ENCODE data around the gene SLBP. TPM values are rescaled to one million over a fixed set of nuclear protein-coding genes. Genes with fewer than 3 reads are reported as not detected.
"Not testable (repeated sequence)": the region's sequence is repeated elsewhere in the genome, so short reads cannot be mapped to it uniquely, and the experiment has no call there.

The SLBP gene
- total RNA-seq, 1 experiment from 2014 or later = 92.3 TPM

DNA sequence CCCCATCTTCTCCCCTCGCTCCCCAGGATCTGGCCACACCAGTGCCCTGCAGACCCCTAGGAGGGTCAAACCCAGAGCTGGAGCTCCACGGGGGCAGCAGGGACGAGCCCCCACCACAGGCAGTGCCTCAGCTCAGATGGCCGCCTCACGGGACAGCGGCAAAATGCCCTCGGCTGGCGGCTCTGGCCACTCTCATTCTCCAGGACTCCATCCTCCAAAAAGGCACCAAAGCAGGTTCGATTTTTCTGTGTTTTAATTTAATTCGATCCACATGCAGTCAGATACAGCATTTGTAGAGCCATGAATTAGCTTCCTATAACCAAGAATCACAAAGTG is 36.3 kb downstream of the SLBP start:
- H3K27ac ChIP-seq = no peak overlapping the region
- no peak for DNase-seq (ENCODE audit: low read depth in 1 of 2, low spot score in 2 of 2)
- no peaks in the 10 kb centered on the region for H3K27me3 ChIP-seq (replicated peaks)
- no peaks in the 10 kb centered on the region for H3K4me1 ChIP-seq (replicated peaks)
- no peak overlapping the region for H3K4me3 ChIP-seq
- H3K9me3 ChIP-seq (replicated peaks) = no peaks in the 10 kb centered on the region
- H3K36me3 ChIP-seq = no peaks in the 10 kb centered on the region

- H3K9me3 ChIP-seq (replicated peaks) = no peaks in the 10 kb centered on the region
- H3K36me3 ChIP-seq = no peaks in the 10 kb centered on the region
- H3K4me3 ChIP-seq = no peak overlapping the region
- DNase-seq (ENCODE audit: low read depth in 1 of 2, low spot score in 2 of 2) = no peak
- H3K4me1 ChIP-seq (replicated peaks) = no peaks in the 10 kb centered on the region
- no peaks in the 10 kb centered on the region for H3K27me3 ChIP-seq (replicated peaks)
- H3K27ac ChIP-seq = no peak overlapping the region
Measured at GRCh38 chr4:1675136-1675801, 36.9 kb downstream of the SLBP start.

- Histone ChIP-seq H3K27me3 (replicated peaks) (no peaks in the 10 kb centered on the region), H3K9me3 (replicated peaks) (no peaks in the 10 kb centered on the region), H3K4me3 (no peak overlapping the region), H3K27ac (no peak overlapping the region), H3K36me3 (no peaks in the 10 kb centered on the region), H3K4me1 (replicated peaks) (no peaks in the 10 kb centered on the region)
- DNase-seq (ENCODE audit: low read depth in 1 of 2, low spot score in 2 of 2) = no peak
Measured at GRCh38 chr4:1674682-1675081, 37.4 kb downstream of the SLBP start.

GRCh38 chr4:1673671-1674070 is 38.4 kb downstream of the SLBP start:
- Histone ChIP-seq H3K27ac (no peak overlapping the region), H3K4me1 (replicated peaks) (no peaks in the 10 kb centered on the region), H3K4me3 (no peak overlapping the region), H3K9me3 (replicated peaks) (no peaks in the 10 kb centered on the region), H3K27me3 (replicated peaks) (no peaks in the 10 kb centered on the region), H3K36me3 (no peaks in the 10 kb centered on the region)
- DNase-seq (ENCODE audit: low read depth in 1 of 2, low spot score in 2 of 2) = no peak

- H3K27ac ChIP-seq; H3K36me3 ChIP-seq; H3K9me3 ChIP-seq (replicated peaks); H3K27me3 ChIP-seq (replicated peaks); H3K4me1 ChIP-seq (replicated peaks); H3K4me3 ChIP-seq; DNase-seq (ENCODE audit: low read depth in 1 of 2, low spot score in 2 of 2): not testable (repeated sequence)
Measured at GRCh38 chr4:1671011-1671410, 41.1 kb downstream of the SLBP start.

- H3K27ac ChIP-seq = no peak overlapping the region
- DNase-seq (ENCODE audit: low read depth in 1 of 2, low spot score in 2 of 2) = no peak
- H3K4me1 ChIP-seq (replicated peaks) = no peaks in the 10 kb centered on the region
- no peaks in the 10 kb centered on the region for H3K27me3 ChIP-seq (replicated peaks)
- no peak overlapping the region for H3K4me3 ChIP-seq
- H3K36me3 ChIP-seq = no peaks in the 10 kb centered on the region
- no peaks in the 10 kb centered on the region for H3K9me3 ChIP-seq (replicated peaks)
Measured at GRCh38 chr4:1670279-1670678, 41.8 kb downstream of the SLBP start.

GRCh38 chr4:1669850-1670249 is 42.3 kb downstream of the SLBP start:
- H3K4me1 ChIP-seq (replicated peaks) = no peaks in the 10 kb centered on the region
- no peak overlapping the region for H3K4me3 ChIP-seq
- H3K36me3 ChIP-seq = no peaks in the 10 kb centered on the region
- H3K27ac ChIP-seq = no peak overlapping the region
- no peaks in the 10 kb centered on the region for H3K9me3 ChIP-seq (replicated peaks)
- DNase-seq (ENCODE audit: low read depth in 1 of 2, low spot score in 2 of 2) = no peak
- no peaks in the 10 kb centered on the region for H3K27me3 ChIP-seq (replicated peaks)

DNA sequence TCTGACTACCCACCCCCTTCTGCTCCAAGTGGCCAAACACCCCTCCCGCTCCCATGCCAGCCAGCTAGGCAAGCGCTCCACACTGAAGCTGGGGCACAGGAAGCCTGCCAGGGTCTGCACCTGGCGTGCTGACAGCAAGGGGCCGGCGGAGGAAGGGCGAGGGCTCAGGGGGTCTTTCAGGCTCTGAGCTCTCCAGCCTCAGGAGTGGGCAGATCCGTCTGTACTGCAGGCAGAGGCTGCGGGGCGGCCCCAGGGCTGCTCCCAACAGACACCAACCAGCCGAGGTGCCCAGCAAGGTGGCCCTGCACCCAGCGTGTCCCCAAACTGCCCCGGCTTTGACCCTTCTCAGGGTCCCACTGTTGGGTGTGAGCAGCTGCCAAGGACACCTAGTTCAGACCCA is 42.8 kb downstream of the SLBP start:
- H3K36me3 ChIP-seq = no peaks in the 10 kb centered on the region

DNA sequence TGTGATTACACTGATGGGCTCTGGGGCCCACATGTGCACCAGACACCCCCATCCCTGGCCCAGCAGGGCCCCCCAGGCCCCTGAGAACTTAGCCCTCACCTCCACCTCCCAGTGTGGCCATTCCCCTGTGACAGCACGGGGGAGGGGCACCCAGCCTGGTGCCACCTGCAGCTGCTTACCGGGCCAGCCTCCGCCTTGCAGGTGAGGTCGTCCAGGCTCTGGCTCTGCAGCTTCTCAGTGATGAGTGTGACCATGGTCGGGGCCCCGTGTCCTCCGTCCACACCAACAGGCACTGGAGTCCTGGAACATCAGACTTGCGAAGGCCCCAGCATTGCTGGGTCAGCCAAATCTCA is 43.7 kb downstream of the SLBP start:
- H3K27ac ChIP-seq = no peak overlapping the region
- no peaks in the 10 kb centered on the region for H3K4me1 ChIP-seq (replicated peaks)
- H3K27me3 ChIP-seq (replicated peaks) = no peaks in the 10 kb centered on the region
- DNase-seq (ENCODE audit: low read depth in 1 of 2, low spot score in 2 of 2) = no peak
- H3K9me3 ChIP-seq (replicated peaks) = no peaks in the 10 kb centered on the region
- H3K36me3 ChIP-seq = no peaks in the 10 kb centered on the region
- no peak overlapping the region for H3K4me3 ChIP-seq

More for the DNA sequence above, 42.8 kb downstream of the SLBP start:
- Histone ChIP-seq H3K27ac (no peak overlapping the region), H3K4me3 (no peak overlapping the region), H3K9me3 (replicated peaks) (no peaks in the 10 kb centered on the region), H3K4me1 (replicated peaks) (no peaks in the 10 kb centered on the region), H3K27me3 (replicated peaks) (no peaks in the 10 kb centered on the region)
- no peak for DNase-seq (ENCODE audit: low read depth in 1 of 2, low spot score in 2 of 2)

DNA sequence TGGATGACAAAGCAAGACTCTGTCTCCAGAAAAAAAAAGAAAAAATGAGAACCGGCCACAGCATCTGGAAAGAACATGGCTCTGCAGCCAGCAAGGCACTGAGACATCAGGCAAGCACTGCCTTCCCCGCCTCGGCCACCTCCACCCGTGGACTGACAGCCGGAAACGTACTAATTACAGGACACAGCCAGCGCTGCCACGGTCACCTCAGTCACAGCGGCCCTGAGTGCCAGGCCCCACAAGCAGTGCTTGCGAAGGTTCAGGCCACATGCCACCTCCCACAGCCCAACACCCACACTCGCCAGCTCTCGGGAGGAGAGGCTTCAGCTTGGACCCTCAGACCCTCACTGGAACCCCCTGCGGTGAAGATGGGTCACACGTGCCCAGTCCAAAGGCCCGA is 44.8 kb downstream of the SLBP start:
- H3K4me1 ChIP-seq (replicated peaks) = no peaks in the 10 kb centered on the region
- no peak overlapping the region for H3K27ac ChIP-seq
- H3K4me3 ChIP-seq = no peak overlapping the region
- no peaks in the 10 kb centered on the region for H3K36me3 ChIP-seq
- no peak for DNase-seq (ENCODE audit: low read depth in 1 of 2, low spot score in 2 of 2)
- H3K27me3 ChIP-seq (replicated peaks) = no peaks in the 10 kb centered on the region
- no peaks in the 10 kb centered on the region for H3K9me3 ChIP-seq (replicated peaks)

GRCh38 chr4:1666391-1666790 is 45.7 kb downstream of the SLBP start:
- no peaks in the 10 kb centered on the region for H3K9me3 ChIP-seq (replicated peaks)
- no peaks in the 10 kb centered on the region for H3K4me1 ChIP-seq (replicated peaks)
- no peaks in the 10 kb centered on the region for H3K36me3 ChIP-seq
- no peak overlapping the region for H3K4me3 ChIP-seq
- H3K27ac ChIP-seq = no peak overlapping the region
- no peak for DNase-seq (ENCODE audit: low read depth in 1 of 2, low spot score in 2 of 2)
- H3K27me3 ChIP-seq (replicated peaks) = no peaks in the 10 kb centered on the region

DNA sequence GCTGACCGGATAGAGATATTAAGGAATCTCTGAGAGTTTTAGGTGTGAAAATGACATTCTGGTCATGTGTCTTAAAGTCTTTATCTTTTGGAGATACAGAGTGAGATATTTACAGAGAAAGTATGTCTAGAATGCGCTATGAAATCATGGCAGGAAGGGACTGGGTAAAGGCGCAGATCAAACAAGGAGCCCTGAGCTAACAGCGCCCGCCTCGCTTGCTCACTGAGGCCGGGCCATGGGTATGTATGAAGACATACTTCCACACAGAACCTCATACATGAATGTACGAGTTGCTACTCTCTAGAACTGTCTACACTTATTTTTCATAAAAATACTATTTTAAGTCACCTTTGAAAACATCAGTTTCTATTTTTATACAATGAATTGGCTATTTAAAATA is 48.0 kb downstream of the SLBP start:
- Histone ChIP-seq H3K4me1 (replicated peaks) (no peaks in the 10 kb centered on the region), H3K27me3 (replicated peaks) (no peaks in the 10 kb centered on the region), H3K36me3 (no peaks in the 10 kb centered on the region), H3K9me3 (replicated peaks) (no peaks in the 10 kb centered on the region), H3K4me3 (no peak overlapping the region), H3K27ac (no peak overlapping the region)
- DNase-seq (ENCODE audit: low read depth in 1 of 2, low spot score in 2 of 2) = no peak

- H3K4me3 ChIP-seq = no peak overlapping the region
- no peak for DNase-seq (ENCODE audit: low read depth in 1 of 2, low spot score in 2 of 2)
- no peaks in the 10 kb centered on the region for H3K27me3 ChIP-seq (replicated peaks)
- no peaks in the 10 kb centered on the region for H3K36me3 ChIP-seq
- no peaks in the 10 kb centered on the region for H3K9me3 ChIP-seq (replicated peaks)
- no peaks in the 10 kb centered on the region for H3K4me1 ChIP-seq (replicated peaks)
- no peak overlapping the region for H3K27ac ChIP-seq
Measured at GRCh38 chr4:1663549-1663948, 48.6 kb downstream of the SLBP start.

GRCh38 chr4:1661695-1662094 is 50.4 kb downstream of the SLBP start:
- Histone ChIP-seq H3K27me3 (replicated peaks) (no peaks in the 10 kb centered on the region), H3K4me3 (no peak overlapping the region), H3K4me1 (replicated peaks) (no peaks in the 10 kb centered on the region), H3K27ac (no peak overlapping the region), H3K9me3 (replicated peaks) (no peaks in the 10 kb centered on the region), H3K36me3 (no peaks in the 10 kb centered on the region)
- no peak for DNase-seq (ENCODE audit: low read depth in 1 of 2, low spot score in 2 of 2)

DNA sequence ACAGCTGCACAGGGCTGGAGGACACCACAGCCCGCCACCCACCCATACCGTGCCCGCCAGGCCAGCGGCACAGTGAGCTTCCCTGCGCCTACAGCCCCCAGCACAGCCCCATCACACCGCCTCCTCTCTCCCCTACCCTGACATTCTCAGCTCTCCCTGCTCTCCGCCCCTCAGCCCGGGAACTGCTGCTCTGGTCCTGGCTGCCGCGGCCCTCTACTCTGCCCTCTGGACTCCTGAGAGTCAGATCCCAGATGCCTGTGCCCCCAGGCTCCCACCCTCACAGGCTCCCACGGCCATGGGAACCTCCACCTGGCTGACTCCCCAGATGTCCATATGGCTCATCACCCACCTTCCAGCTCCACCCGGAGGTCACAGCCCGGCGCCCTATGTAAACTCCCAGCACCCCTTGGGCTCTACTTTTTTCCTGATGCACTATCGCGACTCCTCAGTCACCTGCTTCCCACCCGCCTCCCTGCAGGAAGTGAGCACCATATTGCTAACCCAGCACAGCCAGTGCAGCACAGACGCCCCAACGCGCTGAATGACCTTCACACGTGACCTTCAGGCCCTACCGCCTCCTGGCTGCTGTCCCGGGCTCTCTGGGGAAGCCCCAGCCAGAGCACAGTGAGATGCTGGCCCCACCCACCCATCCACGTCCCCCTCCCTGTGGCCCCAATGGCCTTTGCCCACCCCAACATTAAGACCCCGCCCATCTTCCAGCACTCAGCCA is 51.0 kb downstream of the SLBP start:
- no peaks in the 10 kb centered on the region for H3K36me3 ChIP-seq
- no peaks in the 10 kb centered on the region for H3K4me1 ChIP-seq (replicated peaks)
- H3K27me3 ChIP-seq (replicated peaks) = no peaks in the 10 kb centered on the region
- no peak overlapping the region for H3K4me3 ChIP-seq
- DNase-seq (ENCODE audit: low read depth in 1 of 2, low spot score in 2 of 2) = no peak
- H3K9me3 ChIP-seq (replicated peaks) = no peaks in the 10 kb centered on the region
- H3K27ac ChIP-seq = no peak overlapping the region

All from SJSA1 (cell line).